Kidney (tissue), 14 donors: Measurements from ENCODE around the gene TMEM63B. TPM values are rescaled to one million over a fixed set of nuclear protein-coding genes. Genes with fewer than 3 reads are reported as not detected.
"Not testable (repeated sequence)": the region's sequence is repeated elsewhere in the genome, so short reads cannot be mapped to it uniquely, and the experiment has no call there.

ENCODE experiments used
- DNase-seq, 5 donors: peaks; one replicate each; pipeline ENCODE4 v3.0.0-alpha.2; 2013 to 2020
- FAIRE-seq: peaks from 2 replicates; lab custom pipeline; 2012; peaks lifted over from hg19 to GRCh38; lab: Jason Lieb, UNC
- H3K27ac ChIP-seq, 2 donors: one replicate each; pipeline ENCODE4 v1.7.0; 2013; ENCODE audit warnings: low read depth in 2 of 2, low read length in 2 of 2, inconsistent platforms in 1 of 2
- H3K27me3 ChIP-seq: one replicate; pipeline ENCODE4 v1.7.1; 2013; ENCODE audit warnings: low read length, inconsistent platforms; ENCODE audit not compliant: control insufficient read depth, insufficient read depth
- H3K36me3 ChIP-seq, 3 donors: one replicate each; pipeline versions ENCODE4 v1.7.0 to v1.7.1; 2013; ENCODE audit warnings: low read length in 3 of 3, control low read depth in 1 of 3, inconsistent platforms in 1 of 3; ENCODE audit not compliant: insufficient read depth in 3 of 3, control insufficient read depth in 2 of 3
- H3K4me1 ChIP-seq, 3 donors: one replicate each; pipeline versions ENCODE4 v1.7.0 to v1.7.1; 2013; ENCODE audit warnings: low read length in 3 of 3, inconsistent platforms in 1 of 3, low read depth in 1 of 3; ENCODE audit not compliant: control insufficient read depth in 2 of 3, insufficient read depth in 2 of 3
- H3K4me3 ChIP-seq, 3 donors: one replicate each; pipeline versions ENCODE4 v1.7.0 to v1.8.1; 2013; ENCODE audit warnings: low read length in 3 of 3, control low read depth in 1 of 3, inconsistent platforms in 1 of 3
- H3K9ac ChIP-seq, 3 donors: one replicate each; pipeline versions ENCODE4 v1.7.0 to v1.7.1; 2013; ENCODE audit warnings: low read length in 3 of 3, control low read depth in 1 of 3, inconsistent platforms in 1 of 3
- H3K9me3 ChIP-seq, 3 donors: one replicate each; pipeline versions ENCODE4 v1.7.0 to v1.7.1; 2013; ENCODE audit warnings: low read length in 3 of 3, control low read depth in 1 of 3, inconsistent platforms in 1 of 3; ENCODE audit not compliant: control insufficient read depth in 2 of 3, insufficient read depth in 1 of 3
- intact Hi-C: fragments of 100-400 bp; cut with DNase I; formaldehyde crosslinking; loops from one replicate; pipeline ENCODE4 v1.11.1; 2022
- polyA plus RNA-seq: library from polyadenylated mRNA; stranded (reverse); fragments of 350-450 nt; fragmentation: Illumina TruSeq; extraction: RNeasy Lipid Tissue Mini Kit (QIAGEN cat#74804); gene quantifications from one replicate; pipeline ENCODE4 v1.2.3, GENCODE V29; 2014; ENCODE audit warnings: low read depth, low replicate concordance; ENCODE audit not compliant: insufficient read depth
- total RNA-seq: library from RNA; stranded (reverse); fragmentation: NEBNext Ultra II Directional; extraction: Animal tissue kit (Norgen Biotek cat#: 25700); gene quantifications from one replicate; pipeline ENCODE4 v1.2.1, GENCODE V29; 2021
- TF ChIP-seq, protein P1 (sequence below): IDR thresholded peaks from 3 replicates; pipeline ENCODE4 v1.5.1; 2012; ENCODE audit warnings: mild to moderate bottlenecking, moderate library complexity, borderline replicate concordance; ENCODE audit not compliant: insufficient read depth; ENCODE audit errors: extremely low read depth
- donor health status: control.
- donor health status: control.
- donor health status: control.
- donor health status: control.
- donor health status: control.
- donor health status: DM: yes; HTN: yes; CAD: no.
- donor health status: Normal renal cell carcinoma (clear cell type).

Gene TMEM63B
- total and polyA plus RNA-seq, 2 donors from 2014 or later: 18.2 to 27.3 TPM

DNA sequence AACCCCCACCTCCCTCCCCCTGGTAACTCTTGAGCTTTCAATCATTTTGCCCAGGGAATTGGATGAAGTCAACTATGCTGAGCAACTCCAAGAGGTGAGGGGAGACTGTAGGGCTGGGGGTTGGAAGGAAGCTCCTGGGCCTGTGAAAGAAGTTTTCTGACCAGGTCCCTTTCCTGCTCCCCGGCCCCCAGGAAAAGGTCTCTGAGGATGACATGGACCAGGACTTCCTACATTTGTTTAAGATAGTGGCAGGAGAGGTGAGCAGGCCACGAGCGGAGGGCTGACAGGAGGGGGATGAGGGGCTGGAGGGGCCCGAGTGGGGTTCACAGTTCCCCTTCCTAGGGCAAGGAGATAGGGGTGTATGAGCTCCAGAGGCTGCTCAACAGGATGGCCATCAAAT is 53.1 kb downstream of the TMEM63B start:
- H3K4me3 ChIP-seq: no peak overlapping the region
- TF ChIP-seq, protein P1, sequence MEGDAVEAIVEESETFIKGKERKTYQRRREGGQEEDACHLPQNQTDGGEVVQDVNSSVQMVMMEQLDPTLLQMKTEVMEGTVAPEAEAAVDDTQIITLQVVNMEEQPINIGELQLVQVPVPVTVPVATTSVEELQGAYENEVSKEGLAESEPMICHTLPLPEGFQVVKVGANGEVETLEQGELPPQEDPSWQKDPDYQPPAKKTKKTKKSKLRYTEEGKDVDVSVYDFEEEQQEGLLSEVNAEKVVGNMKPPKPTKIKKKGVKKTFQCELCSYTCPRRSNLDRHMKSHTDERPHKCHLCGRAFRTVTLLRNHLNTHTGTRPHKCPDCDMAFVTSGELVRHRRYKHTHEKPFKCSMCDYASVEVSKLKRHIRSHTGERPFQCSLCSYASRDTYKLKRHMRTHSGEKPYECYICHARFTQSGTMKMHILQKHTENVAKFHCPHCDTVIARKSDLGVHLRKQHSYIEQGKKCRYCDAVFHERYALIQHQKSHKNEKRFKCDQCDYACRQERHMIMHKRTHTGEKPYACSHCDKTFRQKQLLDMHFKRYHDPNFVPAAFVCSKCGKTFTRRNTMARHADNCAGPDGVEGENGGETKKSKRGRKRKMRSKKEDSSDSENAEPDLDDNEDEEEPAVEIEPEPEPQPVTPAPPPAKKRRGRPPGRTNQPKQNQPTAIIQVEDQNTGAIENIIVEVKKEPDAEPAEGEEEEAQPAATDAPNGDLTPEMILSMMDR: no peak
- no peaks in the 10 kb centered on the region for H3K9me3 ChIP-seq
- H3K4me1 ChIP-seq: no peaks in the 10 kb centered on the region
- H3K27ac ChIP-seq: no peak overlapping the region
- intact Hi-C loops: no loop called here
- no peaks in the 10 kb centered on the region for H3K27me3 ChIP-seq
- FAIRE-seq (no peak), DNase-seq (peak in 1 of 5 donors; percentile 50)
- H3K36me3 ChIP-seq: no peaks in the 10 kb centered on the region
- no peak overlapping the region for H3K9ac ChIP-seq

DNA sequence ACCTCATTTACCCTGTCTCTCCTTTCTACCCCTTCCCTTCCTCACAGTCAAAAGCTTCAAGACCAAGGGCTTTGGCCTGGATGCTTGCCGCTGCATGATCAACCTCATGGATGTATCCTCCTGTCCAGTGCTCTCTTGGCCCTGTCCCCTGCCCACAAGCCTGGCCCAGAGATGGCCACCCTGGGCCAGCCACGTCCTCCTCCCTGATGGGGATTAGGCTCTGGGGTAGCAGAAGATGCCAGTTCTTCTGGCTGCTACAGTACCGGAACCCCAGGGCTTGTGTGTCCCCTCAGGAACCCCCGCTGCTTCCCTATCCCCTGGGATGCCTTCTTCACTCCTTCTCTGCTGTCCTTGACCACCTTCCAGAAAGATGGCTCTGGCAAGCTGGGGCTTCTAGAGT is 53.5 kb downstream of the TMEM63B start:
- Histone ChIP-seq H3K9ac (no peak overlapping the region), H3K36me3 (no peaks in the 10 kb centered on the region), H3K27ac (no peak overlapping the region), H3K27me3 (no peaks in the 10 kb centered on the region), H3K4me1 (no peaks in the 10 kb centered on the region), H3K9me3 (no peaks in the 10 kb centered on the region), H3K4me3 (no peak overlapping the region)
- no peak for FAIRE-seq
- DNase-seq: peak in 1 of 5 donors; percentile 34
- intact Hi-C loops: no loop called here
- TF ChIP-seq, protein P1: no peak

DNA sequence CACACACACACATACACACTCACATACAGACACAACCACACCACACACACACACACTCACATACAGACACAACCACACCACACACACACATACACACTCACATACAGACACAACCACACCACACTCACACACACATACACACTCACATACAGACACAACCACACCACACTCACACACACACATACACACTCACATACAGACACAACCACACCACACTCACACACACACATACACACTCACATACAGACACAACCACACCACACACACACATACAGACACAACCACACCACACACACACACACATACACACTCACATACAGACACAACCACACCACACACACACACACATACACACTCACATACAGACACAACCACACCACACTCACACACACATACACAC is 54.4 kb downstream of the TMEM63B start:
- H3K36me3 ChIP-seq, H3K4me3 ChIP-seq, intact Hi-C loops, H3K27me3 ChIP-seq, H3K4me1 ChIP-seq, DNase-seq, H3K9ac ChIP-seq, H3K27ac ChIP-seq, FAIRE-seq, H3K9me3 ChIP-seq: not testable (repeated sequence)

DNA sequence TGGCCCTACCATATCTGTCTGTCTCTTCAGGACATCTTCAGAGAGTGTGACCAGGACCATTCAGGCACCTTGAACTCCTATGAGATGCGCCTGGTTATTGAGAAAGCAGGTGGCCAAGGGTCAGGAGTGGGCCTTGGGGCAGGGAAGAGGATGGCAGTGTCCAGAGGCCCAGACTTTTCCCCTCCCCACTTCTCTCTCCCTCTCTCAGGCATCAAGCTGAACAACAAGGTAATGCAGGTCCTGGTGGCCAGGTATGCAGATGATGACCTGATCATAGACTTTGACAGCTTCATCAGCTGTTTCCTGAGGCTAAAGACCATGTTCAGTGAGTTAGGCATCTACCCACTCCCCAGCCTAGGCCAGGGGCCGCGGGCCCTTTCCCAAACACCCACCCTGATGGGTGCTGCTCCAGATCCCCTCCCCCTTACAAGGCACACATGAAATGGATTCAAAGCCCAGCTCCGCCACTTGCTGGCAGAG is 55.6 kb downstream of the TMEM63B start:
- no peaks in the 10 kb centered on the region for H3K27me3 ChIP-seq
- H3K9me3 ChIP-seq: no peaks in the 10 kb centered on the region
- no peaks in the 10 kb centered on the region for H3K36me3 ChIP-seq
- no peak overlapping the region for H3K27ac ChIP-seq
- DNase-seq: no peak
- intact Hi-C loops: no loop called here
- TF ChIP-seq, protein P1: no peak
- no peak overlapping the region for H3K9ac ChIP-seq
- no peak for FAIRE-seq
- H3K4me3 ChIP-seq: no peak overlapping the region
- H3K4me1 ChIP-seq: no peaks in the 10 kb centered on the region
